ENCODE results near the gene MAP3K20.

GRCh38 chr2:173305303-173305702, 229.7 kb downstream of the MAP3K20 start:
- TF ChIP-seq ZBTB33 (IDR thresholded peaks at IDR 0.05) (no peak), YBX1 (IDR thresholded peaks at IDR 0.05) (no peak), CTCF (IDR thresholded peaks at IDR 0.05 in 2 of 3, conservative IDR thresholded peaks at IDR 0.05 in 1 of 3; ENCODE audit: control insufficient read depth in 2 of 3, extremely low read depth in 1 of 3, insufficient read depth in 1 of 3, low read depth in 3 of 3, low read length in 3 of 3) (no peak), PAX5 (IDR thresholded peaks at IDR 0.05; ENCODE audit: borderline replicate concordance, low read depth, low read length) (no peak), BACH1 (IDR thresholded peaks at IDR 0.05; ENCODE audit: borderline replicate concordance) (no peak), NFYB (IDR thresholded peaks at IDR 0.05; ENCODE audit: insufficient read depth, low read depth, low read length) (no peak), TAF1 (IDR thresholded peaks at IDR 0.05; ENCODE audit: borderline replicate concordance, low read depth, low read length) (no peak), JUND (IDR thresholded peaks at IDR 0.05; ENCODE audit: low read depth, low read length) (no peak), ASH2L (IDR thresholded peaks at IDR 0.05; ENCODE audit: borderline replicate concordance, low read depth) (no peak), EP300 (IDR thresholded peaks at IDR 0.05; ENCODE audit: borderline replicate concordance in 1 of 2, control insufficient read depth in 1 of 2, low read depth in 2 of 2, low read length in 2 of 2) (no peak)
